GM18873 (cell line): ENCODE measurements around the gene CRIP2.
A peak's percentile ranks its signal among the peaks of the same experiment; 100 is the strongest.

Experiments
- ATAC-seq: cut with Tn5 transposase; IDR thresholded peaks from one replicate; pipeline ENCODE4 v1.9.1; 2021; ENCODE audit warnings: mild to moderate bottlenecking, moderate library complexity, moderate number of reproducible peaks; ENCODE audit not compliant: unreplicated experiment, low FRiP score

CRIP2 gene

DNA sequence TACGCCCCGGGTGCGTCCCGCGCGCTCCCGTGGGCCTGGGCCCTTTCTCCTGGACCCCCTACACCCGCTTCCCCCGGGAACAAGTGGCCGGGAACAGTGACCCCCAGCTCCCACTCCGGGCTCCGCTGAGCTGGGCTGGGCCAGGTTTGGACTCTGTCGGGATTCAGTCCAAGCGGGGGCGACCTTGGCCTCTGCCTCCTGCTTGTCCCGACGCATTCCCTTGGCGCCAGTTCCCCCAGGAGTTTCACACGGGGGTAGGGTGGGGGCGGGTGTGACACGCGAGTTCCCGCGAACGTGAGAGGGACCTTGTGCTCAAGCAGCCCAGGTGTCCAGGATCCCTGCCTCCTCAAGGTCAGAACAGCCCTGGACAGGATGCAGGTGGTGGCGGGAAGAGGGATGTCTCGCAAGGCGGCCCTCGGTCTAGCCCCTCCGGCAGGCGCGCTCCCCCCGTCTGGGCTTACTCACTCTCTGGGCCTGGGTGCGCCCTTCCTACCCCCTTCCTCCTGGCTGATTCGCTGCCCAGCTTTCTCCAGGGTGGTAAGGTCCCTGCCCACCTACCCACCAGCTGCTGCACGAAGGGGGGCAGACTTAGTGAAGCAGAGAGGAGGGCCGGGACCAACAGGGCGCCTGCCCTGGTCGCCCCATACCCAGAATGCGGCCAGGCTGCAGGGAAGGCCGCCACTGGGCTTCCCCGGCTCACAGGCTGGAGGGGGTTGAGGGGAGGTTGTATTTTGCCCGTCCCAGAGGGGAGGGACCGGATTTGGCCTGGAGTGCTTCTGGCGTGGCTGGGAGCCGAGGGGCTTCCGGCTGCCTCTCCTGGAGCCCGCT lies 862 bp downstream of the CRIP2 start:
- no peak for ATAC-seq

DNA sequence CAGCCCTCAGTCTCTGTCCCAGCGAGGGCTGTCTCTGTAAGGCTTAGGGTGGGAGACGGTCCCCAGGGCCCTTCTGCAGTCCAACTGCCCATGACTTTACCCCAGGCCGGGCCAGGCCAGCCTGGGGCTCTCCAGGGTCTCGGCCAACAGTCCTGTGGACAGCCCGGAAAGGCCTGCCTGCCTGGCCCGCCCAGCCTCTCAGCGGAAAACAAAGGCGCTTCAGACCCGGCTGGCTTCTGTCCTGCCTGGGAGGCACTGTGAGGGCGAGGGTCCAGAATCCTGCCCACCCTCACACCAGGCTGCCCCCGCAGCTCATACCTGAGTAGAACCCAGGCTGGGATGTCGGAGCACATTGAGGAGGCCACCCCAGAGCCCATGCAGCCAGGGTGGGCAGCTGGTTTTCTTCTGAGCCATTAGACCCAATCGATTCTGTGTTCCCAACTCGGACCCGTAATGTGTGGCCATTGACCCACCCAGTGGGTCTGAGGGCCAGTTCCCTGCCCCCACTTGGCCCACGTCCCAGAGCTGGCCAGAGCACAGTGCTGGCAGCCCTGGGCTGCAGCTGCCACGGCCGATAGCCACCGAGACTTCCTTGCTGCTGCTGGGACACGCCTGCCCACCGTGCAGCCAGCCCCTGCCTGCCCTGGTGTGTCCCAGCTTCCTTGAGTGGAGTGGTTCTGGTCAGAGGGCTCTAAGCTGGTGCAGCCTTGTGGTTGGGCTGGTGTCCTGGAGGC lies 1.6 kb downstream of the CRIP2 start:
- no peak for ATAC-seq

DNA sequence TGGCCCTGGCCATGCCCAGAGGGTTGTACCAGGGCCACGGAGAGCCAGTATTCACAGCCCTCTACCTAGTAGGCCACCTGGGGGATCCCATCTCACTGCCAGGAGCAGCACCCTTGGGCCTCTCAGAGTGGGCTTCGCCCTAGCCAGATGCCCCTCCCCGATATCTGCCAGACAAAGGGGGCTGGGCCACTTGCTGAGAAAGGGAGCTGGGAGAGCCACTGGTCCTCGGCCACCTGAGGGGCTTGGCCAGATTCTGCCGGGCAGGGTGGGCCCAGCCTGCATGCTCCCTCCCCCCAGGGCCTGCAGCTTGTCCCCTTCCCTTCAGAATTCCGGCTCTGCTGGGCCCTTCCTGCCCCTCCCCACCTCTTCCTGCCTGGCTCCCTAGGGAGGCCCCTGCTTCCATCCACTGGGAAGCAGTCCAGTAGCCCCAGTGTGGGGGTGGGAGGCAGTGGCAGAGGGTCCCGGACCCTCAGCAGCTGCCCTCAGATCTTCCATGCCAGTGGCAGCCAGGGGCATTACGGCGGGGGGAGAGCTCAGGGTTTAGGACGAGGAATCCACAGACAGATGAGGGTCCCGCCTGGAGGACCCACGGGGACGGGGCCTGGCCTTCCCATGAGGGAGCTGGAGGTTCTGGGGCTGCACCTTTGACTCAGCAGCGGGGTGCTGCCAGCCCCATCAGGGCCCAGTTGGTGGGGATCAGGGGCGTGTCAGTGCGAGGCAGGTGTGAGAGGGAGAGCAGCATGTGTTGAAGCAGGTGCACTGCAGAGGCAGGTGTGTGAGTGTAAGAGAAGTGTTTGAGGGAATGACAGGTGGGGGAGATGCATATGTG lies 2.4 kb downstream of the CRIP2 start:
- ATAC-seq: no peak

DNA sequence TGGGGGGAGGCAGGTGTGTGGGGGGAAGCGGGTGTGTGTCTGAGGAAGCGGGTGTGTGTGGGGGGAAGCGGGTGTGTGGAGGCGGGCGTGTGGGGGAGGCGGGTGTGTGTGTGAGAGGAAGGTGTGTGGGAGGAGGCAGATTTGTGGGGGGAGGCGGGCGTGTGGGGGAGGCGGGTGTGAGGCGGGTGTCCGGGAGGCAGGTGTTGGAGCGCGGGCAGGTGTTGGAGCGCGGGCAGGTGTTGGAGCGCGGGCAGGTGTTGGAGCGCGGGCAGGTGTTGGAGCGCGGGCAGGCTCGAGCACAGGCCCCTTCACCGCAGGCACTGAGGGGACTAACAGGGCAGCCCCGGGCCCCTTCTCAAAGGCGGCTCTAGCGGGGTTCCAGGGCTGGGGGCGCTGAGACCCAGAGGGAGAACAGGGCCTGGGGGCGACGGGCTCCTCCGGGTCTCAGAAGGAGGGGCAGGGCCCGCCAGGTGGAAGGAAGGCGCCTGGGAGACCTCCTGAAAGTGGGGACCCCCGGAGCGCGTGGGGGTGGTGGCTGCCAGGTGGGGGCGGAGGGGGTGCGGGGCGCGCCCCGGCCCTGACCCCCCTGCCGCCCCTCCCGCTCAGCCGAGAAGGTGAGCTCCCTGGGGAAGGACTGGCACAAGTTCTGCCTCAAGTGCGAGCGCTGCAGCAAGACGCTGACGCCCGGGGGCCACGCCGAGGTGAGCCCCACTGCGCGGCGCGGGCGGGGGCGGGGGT lies 3.2 kb downstream of the CRIP2 start:
- ATAC-seq: no peak

DNA sequence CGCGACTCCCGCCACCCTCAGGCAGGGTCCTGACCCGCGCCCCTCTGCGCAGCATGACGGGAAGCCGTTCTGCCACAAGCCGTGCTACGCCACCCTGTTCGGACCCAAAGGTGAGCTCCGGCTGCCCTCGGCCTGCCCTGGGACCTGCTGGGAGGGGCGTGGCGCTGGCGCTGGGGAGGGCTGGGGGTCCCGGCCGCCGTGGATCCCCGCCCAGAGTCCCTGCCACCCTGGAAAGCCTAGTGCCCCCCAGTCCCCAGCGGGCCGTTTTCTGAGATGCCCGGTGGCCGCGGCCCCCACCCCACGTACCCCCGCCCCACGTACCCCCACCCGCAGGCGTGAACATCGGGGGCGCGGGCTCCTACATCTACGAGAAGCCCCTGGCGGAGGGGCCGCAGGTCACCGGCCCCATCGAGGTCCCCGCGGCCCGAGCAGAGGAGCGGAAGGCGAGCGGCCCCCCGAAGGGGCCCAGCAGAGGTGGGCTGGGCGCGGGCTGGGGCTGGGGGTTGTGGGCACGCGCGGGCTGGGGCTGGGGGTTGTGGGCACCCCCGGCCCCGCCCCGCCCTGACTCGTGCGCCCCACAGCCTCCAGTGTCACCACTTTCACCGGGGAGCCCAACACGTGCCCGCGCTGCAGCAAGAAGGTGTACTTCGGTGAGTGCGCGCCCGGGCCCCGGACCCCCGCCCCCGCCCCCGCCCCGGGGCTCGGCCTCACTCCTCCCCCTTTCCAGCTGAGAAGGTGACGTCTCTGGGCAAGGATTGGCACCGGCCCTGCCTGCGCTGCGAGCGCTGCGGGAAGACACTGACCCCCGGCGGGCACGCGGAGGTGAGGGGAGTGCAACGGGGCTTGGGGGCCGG lies 4.0 kb downstream of the CRIP2 start:
- no peak for ATAC-seq

DNA sequence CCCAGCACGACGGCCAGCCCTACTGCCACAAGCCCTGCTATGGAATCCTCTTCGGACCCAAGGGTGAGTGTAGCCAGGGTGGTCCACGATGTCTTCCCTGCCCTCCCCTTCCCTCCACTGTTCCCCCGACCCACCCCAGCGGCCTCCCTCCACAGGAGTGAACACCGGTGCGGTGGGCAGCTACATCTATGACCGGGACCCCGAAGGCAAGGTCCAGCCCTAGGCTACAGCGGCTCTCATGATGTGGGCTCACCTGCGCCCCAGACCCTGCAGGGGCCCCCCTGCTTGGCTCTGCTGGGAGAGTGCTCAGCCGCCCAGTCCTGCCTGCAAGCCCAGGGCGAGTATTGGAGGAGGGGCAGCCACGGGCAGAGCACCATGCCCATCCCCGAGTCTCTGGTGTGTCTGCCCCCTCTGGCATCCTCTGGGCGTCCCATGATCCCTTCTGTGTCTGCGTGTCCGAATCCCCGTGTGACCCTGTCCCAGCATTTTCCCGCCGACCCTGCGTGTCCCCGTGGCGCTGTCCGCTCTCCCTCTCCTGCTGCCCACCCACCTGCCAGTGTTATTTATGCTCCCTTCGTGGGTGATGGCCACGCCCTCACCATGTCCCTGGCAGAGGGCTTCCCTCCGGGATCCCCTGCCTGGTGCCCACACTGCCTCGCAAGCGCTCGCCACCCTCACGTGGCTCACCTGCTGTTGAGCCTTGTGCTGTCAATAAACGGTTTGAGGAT lies 5.0 kb downstream of the CRIP2 start:
- ATAC-seq: no peak

DNA sequence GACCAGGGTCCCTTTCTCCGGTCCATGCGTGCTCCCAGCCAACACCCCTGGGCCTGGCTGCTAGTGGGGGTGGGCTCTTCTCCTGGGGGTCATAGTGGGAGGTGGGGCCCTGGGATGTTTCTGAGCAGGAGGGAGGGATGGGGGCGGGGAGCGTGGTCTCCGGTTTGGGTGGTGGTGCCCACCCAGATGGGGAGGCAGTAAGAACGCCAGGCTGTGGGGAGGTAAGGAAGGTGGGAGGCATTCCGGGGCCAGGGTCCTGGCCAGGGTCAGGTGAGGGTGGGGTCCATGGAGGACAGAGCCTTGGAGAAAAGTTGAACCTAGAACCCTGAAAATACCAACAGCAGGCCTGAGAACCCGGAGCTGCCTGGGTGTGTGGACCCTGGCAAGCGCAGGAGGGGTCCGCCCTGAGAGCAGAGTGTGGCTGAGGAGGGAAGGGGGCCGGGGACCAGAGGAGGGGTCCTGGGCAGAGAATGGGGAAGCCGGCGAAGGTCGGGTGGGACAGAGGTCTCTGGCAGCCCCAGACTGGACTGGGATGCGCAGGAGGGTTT lies 5.7 kb downstream of the CRIP2 start:
- no peak for ATAC-seq

DNA sequence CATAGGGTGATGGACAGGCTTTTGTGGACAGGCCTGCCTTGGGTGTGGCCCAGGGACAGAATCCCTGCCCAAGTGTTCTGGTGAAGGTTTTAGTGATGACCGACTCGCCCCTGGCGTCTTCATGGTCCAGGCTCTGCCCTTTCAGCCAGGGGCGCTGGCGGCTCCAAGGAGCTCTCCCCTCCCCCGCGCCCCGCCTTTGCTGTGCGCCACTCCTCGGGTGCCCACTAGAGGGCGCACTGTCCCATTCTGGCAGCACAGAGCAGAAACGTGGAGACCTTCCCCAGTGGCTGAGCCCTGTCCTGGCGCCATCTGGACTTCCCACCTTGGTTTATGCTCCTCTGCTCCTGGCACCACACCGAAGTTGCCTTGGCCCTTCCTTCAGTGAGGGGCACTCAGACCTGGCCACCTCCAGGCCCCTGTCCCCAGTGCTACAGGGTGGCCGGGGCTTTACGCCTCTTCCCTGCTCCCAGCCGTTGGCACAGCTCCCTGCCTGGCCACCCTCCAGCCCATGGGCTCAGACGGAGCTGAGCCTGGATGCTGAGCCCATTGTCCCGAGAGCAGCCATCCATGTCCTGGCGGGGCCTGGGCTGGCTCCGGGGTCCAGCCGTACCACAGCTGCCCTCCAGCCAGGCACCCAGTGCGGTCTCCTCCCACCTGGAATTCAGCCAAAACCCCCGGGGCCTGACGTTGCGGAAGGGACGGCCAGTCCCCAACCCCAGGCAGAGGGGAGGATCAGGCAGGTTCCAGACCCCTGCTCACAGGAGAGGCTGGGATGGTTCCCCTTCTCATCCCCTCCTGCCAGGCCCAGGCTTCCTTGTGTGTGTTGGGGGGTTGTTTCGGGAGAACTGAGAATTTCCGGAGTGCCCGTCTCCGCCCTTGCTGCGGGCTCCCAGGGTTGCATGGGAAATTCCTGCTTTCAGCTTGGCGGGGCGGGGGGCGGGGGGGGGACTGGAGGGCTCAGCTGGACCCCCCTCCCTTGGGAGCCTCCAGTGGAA lies 6.5 kb downstream of the CRIP2 start:
- ATAC-seq: peak; percentile 37

DNA sequence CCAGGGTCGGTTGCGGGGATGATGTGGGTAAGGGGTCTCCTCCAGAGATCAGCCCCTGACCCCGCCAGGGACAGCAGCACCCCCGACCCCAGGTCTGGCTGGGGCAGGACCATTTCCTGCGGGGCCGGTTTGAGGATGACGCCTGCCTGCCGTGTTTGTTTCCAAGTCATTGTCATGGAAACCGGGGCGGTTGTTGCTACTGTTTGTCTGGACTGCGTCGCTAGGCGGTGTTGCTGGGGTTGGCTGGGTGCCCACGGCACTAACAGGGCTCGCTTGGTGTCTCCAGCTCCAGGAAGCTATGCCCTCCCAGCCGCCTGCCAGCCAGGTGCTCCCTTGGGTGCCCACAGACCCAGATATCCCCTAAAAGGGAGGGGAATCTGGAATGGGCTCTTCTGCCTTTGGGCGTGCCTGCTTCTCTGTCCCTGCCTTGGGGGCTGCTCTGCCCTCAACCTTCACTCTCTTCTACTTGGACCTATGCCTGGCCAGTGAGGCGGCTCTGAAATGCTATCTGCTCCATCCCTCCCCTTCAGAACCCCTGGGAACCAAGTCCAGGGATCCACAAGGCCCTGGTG lies 7.4 kb downstream of the CRIP2 start:
- no peak for ATAC-seq

DNA sequence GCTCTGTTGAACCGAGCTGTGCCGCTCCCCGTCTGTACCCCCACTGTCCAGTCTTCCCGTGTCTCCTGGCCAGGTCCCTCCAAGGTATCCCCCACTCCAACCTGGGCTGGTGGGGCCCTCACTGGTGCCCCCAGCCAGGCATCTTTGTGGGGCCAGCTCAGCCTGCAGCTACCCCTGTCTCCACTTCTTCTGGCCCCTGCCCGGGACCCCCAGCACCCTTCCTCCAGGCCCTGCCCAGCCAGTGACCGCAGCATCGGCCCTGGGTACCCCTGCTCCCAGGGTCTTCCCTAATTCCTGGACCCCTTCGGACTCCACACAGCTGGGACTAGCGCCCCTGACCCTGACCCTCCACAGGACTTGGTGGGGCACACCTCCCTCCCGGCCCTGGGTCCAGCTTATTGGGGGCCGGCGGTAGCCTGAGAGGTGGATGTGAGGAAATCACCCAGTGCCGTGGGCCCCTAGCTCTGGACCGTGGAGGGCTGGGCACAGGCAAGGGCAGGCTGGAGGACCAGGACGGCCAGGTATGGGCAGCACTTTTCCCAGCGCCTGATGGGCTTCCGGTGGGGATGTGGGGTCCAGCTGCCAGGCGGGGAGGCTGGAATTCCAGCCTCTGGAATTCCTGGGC lies 8.0 kb downstream of the CRIP2 start:
- no peak for ATAC-seq

DNA sequence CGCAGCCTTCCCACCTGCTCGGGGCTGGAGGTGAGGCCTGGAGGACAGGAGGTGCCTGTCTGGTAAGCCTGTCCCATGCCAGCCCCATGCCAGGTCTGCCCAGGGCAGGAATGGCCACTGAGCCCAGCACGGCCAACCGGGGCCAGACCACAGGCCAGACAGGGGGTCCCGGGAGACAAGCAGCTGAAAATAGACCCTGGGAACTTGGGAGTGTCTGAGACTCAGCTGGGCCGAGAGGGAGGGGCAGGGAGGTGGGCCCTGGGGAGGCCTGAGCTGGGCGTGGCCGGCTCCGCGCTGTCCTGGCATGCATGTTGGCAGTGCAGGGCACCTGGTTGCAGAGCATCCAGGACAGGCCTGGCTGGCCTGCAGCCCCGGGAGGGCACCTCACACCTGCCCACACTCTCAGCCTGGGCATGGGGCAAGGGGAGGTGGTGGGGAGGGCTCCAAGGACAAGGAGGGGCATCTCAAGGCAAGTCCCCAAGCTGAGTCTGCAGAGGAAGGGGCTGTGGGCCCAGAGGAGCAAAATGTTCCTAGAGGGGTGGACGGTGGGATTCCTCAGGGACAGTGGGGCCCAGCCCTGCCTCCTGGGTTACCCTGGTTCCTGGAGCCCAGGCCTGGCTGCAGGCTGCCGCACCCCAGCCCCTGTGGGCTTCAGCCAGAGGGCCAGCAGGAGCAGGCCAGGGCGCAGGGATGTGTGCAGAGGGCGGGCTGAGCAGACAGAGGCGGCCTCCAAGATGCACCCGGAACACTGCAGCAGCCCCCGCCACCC lies 8.9 kb downstream of the CRIP2 start:
- no peak for ATAC-seq

DNA sequence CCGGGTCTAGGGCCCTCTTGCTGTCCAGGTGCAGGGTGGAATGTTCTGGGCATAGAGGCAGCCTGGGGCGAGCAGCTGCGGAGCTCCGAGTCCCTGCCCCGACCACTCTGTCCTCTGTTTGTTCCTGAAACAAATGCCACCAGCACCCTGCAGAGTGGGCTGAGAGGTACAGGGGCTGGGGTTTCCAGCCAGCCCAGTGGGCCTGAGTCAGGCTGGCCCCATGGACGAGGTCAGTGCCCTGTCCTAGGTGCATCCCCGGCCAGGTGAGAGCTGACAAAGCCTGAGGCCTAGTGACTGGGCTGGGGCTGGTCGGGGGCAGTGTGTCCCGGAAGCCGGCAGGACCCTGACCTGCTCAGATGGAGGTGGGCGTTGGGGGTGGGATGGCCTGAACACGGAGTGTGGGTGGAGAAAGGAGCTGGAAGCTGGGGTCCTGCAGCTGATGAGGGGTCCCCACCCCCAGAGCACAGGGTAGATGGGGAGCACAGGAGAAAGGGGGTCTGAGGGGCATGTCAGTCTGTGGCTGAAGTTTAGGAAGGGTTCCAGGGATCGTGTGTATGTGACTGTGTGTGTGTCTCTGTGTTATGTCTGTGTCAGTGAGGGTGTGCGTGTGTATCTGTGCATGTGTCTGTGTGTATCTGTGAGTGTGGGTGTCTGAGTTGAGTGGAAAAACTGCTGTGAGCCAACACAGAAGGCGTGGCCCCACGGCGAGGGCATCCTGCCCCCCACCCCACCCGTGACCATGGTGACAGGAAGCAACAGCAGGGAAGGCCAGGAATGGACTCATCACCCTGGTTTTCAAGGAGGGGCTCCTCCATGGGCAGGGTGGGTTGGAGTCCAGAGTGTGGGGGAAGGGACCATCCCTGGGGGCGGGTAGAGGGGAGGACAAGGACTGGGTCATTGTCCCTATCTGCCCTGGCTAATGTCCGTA lies 9.7 kb downstream of the CRIP2 start:
- ATAC-seq: no peak

DNA sequence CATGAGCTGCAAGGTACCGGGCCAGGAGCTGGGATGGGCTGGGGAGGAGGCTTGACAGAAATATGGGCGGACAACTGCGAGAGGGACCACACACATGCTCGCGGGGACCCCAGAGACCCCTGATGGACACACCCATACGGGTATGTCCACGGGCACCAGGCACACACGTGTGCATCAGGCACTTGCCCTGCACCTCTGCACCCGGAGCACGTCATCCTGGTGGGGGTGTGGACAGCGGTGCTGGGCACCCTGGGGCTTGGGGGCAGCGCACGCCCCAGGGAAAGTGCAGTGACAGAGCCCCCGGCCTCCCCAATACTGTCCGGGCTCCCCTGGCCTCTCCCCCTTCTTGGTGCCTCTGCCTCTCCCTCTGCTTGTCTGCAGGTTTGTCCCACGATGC lies 10.4 kb downstream of the CRIP2 start:
- no peak for ATAC-seq

DNA sequence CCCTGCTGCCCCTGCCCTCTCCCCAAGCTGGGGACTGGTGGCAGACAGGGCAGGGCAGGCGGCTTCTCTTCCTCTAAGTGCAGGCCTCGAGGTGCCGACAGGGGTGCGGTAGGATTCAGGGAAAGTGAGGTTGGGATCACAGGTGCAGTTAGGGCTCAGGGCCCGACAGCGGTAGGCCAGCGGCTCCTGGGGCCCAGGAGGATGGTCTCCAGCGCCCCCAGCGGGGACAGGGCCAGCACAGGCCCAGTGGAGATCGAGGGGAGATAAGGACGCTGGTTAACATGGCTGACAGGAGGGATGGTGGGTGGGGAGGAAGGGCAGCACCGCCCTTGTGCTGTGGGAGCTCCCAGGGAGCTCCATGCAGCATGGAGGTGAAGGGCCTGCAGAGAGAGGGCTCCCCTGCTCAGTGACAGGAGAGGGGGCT lies 11.1 kb downstream of the CRIP2 start:
- ATAC-seq: no peak
